HCT116 (cell line): ENCODE results near the gene DDX54. TPM values are rescaled to one million over a fixed set of nuclear protein-coding genes. Genes with fewer than 3 reads are reported as not detected.

ENCODE experiments used
- ATAC-seq: fragments of 200-7000 bp; cut with Tn5 transposase; 2 replicates; pipeline ENCODE4 v1.9.1; 2020; ENCODE audit warnings: mild to moderate bottlenecking, moderate library complexity
- Bru-seq: library from RNA; stranded (reverse); fragments of 400-500 nt; gene quantifications from one replicate; lab custom pipeline; 2021; lab: Mats Ljungman, UMichigan
- BruChase-seq, 2 experiments: library from RNA; stranded (reverse); fragments of 400-500 nt; gene quantifications; one replicate each; lab custom pipeline; 2021; lab: Mats Ljungman, UMichigan
- BruUV-seq: library from RNA; stranded (reverse); fragments of 400-500 nt; replicated peaks from 2 replicates; lab custom pipeline; 2021; lab: Mats Ljungman, UMichigan
- CTCF ChIA-PET: fragments of 300-600 bp; sonication (Branson Sonifier 250); formaldehyde crosslinking; loops from one replicate; lab custom pipeline; 2021; ENCODE audit warnings: antibody characterized with exemption; lab: Charles Lee
- POLR2A ChIA-PET: fragments of 300-600, 350-600 bp; sonication (Branson Sonifier 250); formaldehyde crosslinking; loops from one replicate; lab custom pipeline; 2021; ENCODE audit warnings: antibody characterized with exemption; lab: Charles Lee
- RAD21 ChIA-PET, 2 experiments: fragments of 300-600 bp; sonication (Branson Sonifier 250); formaldehyde crosslinking; loops; one replicate each; lab custom pipeline; 2023; ENCODE audit warnings: low total read pairs in 2 of 2; ENCODE audit not compliant: uncharacterized antibody in 2 of 2, unreplicated experiment in 2 of 2, low non-redundant PET in 1 of 2; lab: Charles Lee
- DNase-seq: peaks from one replicate; pipeline ENCODE4 v3.0.0-alpha.2; 2010; ENCODE audit warnings: low read depth, low spot score
- H2AFZ ChIP-seq: fragments of 200-600 bp; shearing (Covaris generic), sonication (generic); 2 replicates; pipeline ENCODE4 v1.6.1; 2017; ENCODE audit warnings: low read depth, mixed run types, mixed read lengths, antibody characterized with exemption, low read length; ENCODE audit not compliant: poor library complexity, severe bottlenecking
- H3K27ac ChIP-seq: 2 replicates; pipeline ENCODE4 v1.5.1; 2012; ENCODE audit warnings: low read depth, low read length
- H3K27me3 ChIP-seq: fragments of 200-600 bp; sonication (generic); 2 replicates; pipeline ENCODE4 v1.6.1; 2016; ENCODE audit warnings: mixed run types, low read length, mixed read lengths; ENCODE audit not compliant: insufficient read depth
- H3K36me3 ChIP-seq, 2 experiments: fragments of 200-500 bp in 1 of 2; fragments of 200-600 bp in 1 of 2; sonication (Bioruptor generic) in 1 of 2; sonication (generic) in 1 of 2; 2 replicates each; pipeline versions ENCODE4 v1.5.1 to v1.6.1; 2014 to 2016; ENCODE audit warnings: low read length in 2 of 2, inconsistent platforms in 1 of 2, mixed read lengths in 1 of 2, mixed run types in 1 of 2; ENCODE audit not compliant: insufficient read depth in 2 of 2, control insufficient read depth in 1 of 2
- H3K4me1 ChIP-seq, 2 experiments: fragments of 200-600 bp in 1 of 2; sonication (generic) in 1 of 2; 2 replicates each; pipeline versions ENCODE4 v1.5.1 to v1.6.1; 2012 to 2017; ENCODE audit warnings: low read length in 2 of 2, inconsistent platforms in 1 of 2, mild to moderate bottlenecking in 1 of 2, mixed read lengths in 1 of 2, mixed run types in 1 of 2, moderate library complexity in 1 of 2; ENCODE audit not compliant: insufficient read depth in 2 of 2, control insufficient read depth in 1 of 2
- H3K4me2 ChIP-seq: fragments of 200-600 bp; sonication (generic); 2 replicates; pipeline ENCODE4 v1.6.1; 2017; ENCODE audit warnings: mixed run types, low read length, mixed read lengths
- H3K4me3 ChIP-seq, 2 experiments: fragments of 200-600 bp in 1 of 2; sonication (generic) in 1 of 2; replicated peaks in 1 of 2; 2 replicates each; pipeline ENCODE4 v1.5.1; 2011 to 2016; ENCODE audit warnings: low read length in 2 of 2, control low read depth in 1 of 2, low read depth in 1 of 2, mild to moderate bottlenecking in 1 of 2, mixed read lengths in 1 of 2, mixed run types in 1 of 2
- H3K79me2 ChIP-seq: fragments of 200-600 bp; sonication (generic); 2 replicates; pipeline ENCODE4 v1.6.1; 2017; ENCODE audit warnings: mild to moderate bottlenecking, mixed run types, low read length, moderate library complexity, mixed read lengths; ENCODE audit not compliant: insufficient read depth
- H3K9ac ChIP-seq: fragments of 200-600 bp; sonication (generic); 2 replicates; pipeline ENCODE4 v1.6.1; 2016; ENCODE audit warnings: low read length, mixed read lengths
- H3K9me2 ChIP-seq: fragments of 200-600 bp; sonication (generic), shearing (Covaris generic); 2 replicates; pipeline ENCODE4 v1.6.1; 2017; ENCODE audit warnings: mixed run types, mild to moderate bottlenecking, moderate library complexity; ENCODE audit not compliant: insufficient read depth
- H3K9me3 ChIP-seq, 2 experiments: fragments of 200-500 bp in 1 of 2; fragments of 200-600 bp in 1 of 2; sonication (Bioruptor generic) in 1 of 2; sonication (generic) in 1 of 2; 2 replicates each; pipeline ENCODE4 v1.6.1; 2014 to 2017; ENCODE audit warnings: low read length in 2 of 2, mixed read lengths in 2 of 2, inconsistent platforms in 1 of 2, low read depth in 1 of 2, mild to moderate bottlenecking in 1 of 2, mixed run types in 1 of 2, moderate library complexity in 1 of 2; ENCODE audit not compliant: control insufficient read depth in 1 of 2, insufficient read depth in 1 of 2
- H4K20me1 ChIP-seq: fragments of 200-600 bp; sonication (generic), shearing (Covaris generic); 2 replicates; pipeline ENCODE4 v1.6.1; 2017; ENCODE audit warnings: mixed run types, mild to moderate bottlenecking, moderate library complexity; ENCODE audit not compliant: insufficient read depth
- CBX3 ChIP-seq: IDR thresholded peaks from 2 replicates; pipeline ENCODE4 v1.6.1; 2012; ENCODE audit warnings: low read depth
- EGR1 ChIP-seq: IDR thresholded peaks from 2 replicates; pipeline ENCODE4 v1.6.1; 2012; ENCODE audit warnings: low read depth
- ELF1 ChIP-seq: IDR thresholded peaks from 2 replicates; pipeline ENCODE4 v1.6.1; 2012; ENCODE audit warnings: low read depth, borderline replicate concordance
- EZH2 ChIP-seq: fragments of 200-600 bp; sonication (generic); IDR thresholded peaks from 2 replicates; pipeline ENCODE4 v1.6.1; 2017; ENCODE audit warnings: antibody characterized with exemption, mixed run types
- FOSL1 ChIP-seq: IDR thresholded peaks from 2 replicates; pipeline ENCODE4 v1.6.1; 2012; ENCODE audit warnings: low read depth
- JUND ChIP-seq: IDR thresholded peaks from 2 replicates; pipeline ENCODE4 v1.6.1; 2012
- MAX ChIP-seq: IDR thresholded peaks from 2 replicates; pipeline ENCODE4 v1.6.1; 2012
- POLR2A ChIP-seq: IDR thresholded peaks from 2 replicates; pipeline ENCODE4 v1.7.0; 2011; ENCODE audit warnings: borderline replicate concordance; ENCODE audit not compliant: insufficient read depth, insufficient read length; ENCODE audit errors: extremely low read depth
- RAD21 ChIP-seq: IDR thresholded peaks from 2 replicates; pipeline ENCODE4 v1.6.1; 2012; ENCODE audit warnings: low read depth, mild to moderate bottlenecking
- SIN3A ChIP-seq: IDR thresholded peaks from 2 replicates; pipeline ENCODE4 v1.6.1; 2012; ENCODE audit warnings: low read depth
- SP1 ChIP-seq: IDR thresholded peaks from 2 replicates; pipeline ENCODE4 v1.6.1; 2012; ENCODE audit warnings: low read depth
- SRF ChIP-seq: IDR thresholded peaks from 2 replicates; pipeline ENCODE4 v1.6.1; 2012; ENCODE audit warnings: low read depth
- TCF7L2 ChIP-seq: IDR thresholded peaks from 2 replicates; pipeline ENCODE4 v1.7.0; 2011; ENCODE audit warnings: borderline replicate concordance, inconsistent platforms; ENCODE audit not compliant: insufficient read depth, insufficient read length; ENCODE audit errors: extremely low read depth
- YY1 ChIP-seq: IDR thresholded peaks from 2 replicates; pipeline ENCODE4 v1.6.1; 2011; ENCODE audit warnings: low read length, low read depth, moderate library complexity, mild to moderate bottlenecking; ENCODE audit not compliant: insufficient replicate concordance; ENCODE audit errors: extremely low read depth
- ZFX ChIP-seq: fragments of 450-650 bp; IDR thresholded peaks from 2 replicates; pipeline ENCODE4 v1.6.1; 2017
- ZNF274 ChIP-seq: fragments of 200-500 bp; sonication (Bioruptor generic); IDR thresholded peaks from 2 replicates; pipeline ENCODE4 v1.6.1; 2014; ENCODE audit warnings: mild to moderate bottlenecking, low read depth, low read length, inconsistent platforms
- intact Hi-C: fragments of 100-400 bp; cut with micrococcal nuclease; formaldehyde crosslinking; loops from 2 replicates; pipeline ENCODE4 v1.10.0; 2022
- long read RNA-seq: library from polyadenylated mRNA; unstranded; transcript quantifications from one replicate; pipeline ENCODE4 v2.0.0, GENCODE V29; 2021; ENCODE audit not compliant: unreplicated experiment
- polyA plus RNA-seq: library from polyadenylated mRNA; unstranded; fragments of >200 nt; gene quantifications from 2 replicates; pipeline ENCODE4 v1.2.1, GENCODE V29; 2012; ENCODE audit warnings: missing spikeins
- total RNA-seq: library from RNA; stranded (reverse); gene quantifications from one replicate; pipeline ENCODE4 v1.2.1, GENCODE V29; 2021; ENCODE audit not compliant: unreplicated experiment
- TF ChIP-seq, protein P1 (sequence below): IDR thresholded peaks from 2 replicates; pipeline ENCODE4 v1.6.1; 2012
- TF ChIP-seq, protein P2 (sequence below): IDR thresholded peaks from 2 replicates; pipeline ENCODE4 v1.6.1; 2012; ENCODE audit warnings: low read depth

DDX54 gene, protein sequence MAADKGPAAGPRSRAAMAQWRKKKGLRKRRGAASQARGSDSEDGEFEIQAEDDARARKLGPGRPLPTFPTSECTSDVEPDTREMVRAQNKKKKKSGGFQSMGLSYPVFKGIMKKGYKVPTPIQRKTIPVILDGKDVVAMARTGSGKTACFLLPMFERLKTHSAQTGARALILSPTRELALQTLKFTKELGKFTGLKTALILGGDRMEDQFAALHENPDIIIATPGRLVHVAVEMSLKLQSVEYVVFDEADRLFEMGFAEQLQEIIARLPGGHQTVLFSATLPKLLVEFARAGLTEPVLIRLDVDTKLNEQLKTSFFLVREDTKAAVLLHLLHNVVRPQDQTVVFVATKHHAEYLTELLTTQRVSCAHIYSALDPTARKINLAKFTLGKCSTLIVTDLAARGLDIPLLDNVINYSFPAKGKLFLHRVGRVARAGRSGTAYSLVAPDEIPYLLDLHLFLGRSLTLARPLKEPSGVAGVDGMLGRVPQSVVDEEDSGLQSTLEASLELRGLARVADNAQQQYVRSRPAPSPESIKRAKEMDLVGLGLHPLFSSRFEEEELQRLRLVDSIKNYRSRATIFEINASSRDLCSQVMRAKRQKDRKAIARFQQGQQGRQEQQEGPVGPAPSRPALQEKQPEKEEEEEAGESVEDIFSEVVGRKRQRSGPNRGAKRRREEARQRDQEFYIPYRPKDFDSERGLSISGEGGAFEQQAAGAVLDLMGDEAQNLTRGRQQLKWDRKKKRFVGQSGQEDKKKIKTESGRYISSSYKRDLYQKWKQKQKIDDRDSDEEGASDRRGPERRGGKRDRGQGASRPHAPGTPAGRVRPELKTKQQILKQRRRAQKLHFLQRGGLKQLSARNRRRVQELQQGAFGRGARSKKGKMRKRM
- 110 TPM for total RNA-seq
- polyA plus RNA-seq = 69.3 and 81.2 TPM in 2 replicates
- Bru-seq, nascent RNA = percentile 77 among the genes with signal in this experiment
- BruChase-seq, experiment 1, labeled RNA remaining after a 6-hour chase = percentile 85 among the genes with signal in this experiment
- BruChase-seq, experiment 2, labeled RNA remaining after a 2-hour chase = percentile 78 among the genes with signal in this experiment
- long read RNA-seq, full-length matches to known transcripts = 127 of 268 reads
- long read RNA-seq, partial matches to known transcripts = 111 of 268 reads
- long read RNA-seq, other reads (novel, unspliced or antisense) = 30 of 268 reads

DNA sequence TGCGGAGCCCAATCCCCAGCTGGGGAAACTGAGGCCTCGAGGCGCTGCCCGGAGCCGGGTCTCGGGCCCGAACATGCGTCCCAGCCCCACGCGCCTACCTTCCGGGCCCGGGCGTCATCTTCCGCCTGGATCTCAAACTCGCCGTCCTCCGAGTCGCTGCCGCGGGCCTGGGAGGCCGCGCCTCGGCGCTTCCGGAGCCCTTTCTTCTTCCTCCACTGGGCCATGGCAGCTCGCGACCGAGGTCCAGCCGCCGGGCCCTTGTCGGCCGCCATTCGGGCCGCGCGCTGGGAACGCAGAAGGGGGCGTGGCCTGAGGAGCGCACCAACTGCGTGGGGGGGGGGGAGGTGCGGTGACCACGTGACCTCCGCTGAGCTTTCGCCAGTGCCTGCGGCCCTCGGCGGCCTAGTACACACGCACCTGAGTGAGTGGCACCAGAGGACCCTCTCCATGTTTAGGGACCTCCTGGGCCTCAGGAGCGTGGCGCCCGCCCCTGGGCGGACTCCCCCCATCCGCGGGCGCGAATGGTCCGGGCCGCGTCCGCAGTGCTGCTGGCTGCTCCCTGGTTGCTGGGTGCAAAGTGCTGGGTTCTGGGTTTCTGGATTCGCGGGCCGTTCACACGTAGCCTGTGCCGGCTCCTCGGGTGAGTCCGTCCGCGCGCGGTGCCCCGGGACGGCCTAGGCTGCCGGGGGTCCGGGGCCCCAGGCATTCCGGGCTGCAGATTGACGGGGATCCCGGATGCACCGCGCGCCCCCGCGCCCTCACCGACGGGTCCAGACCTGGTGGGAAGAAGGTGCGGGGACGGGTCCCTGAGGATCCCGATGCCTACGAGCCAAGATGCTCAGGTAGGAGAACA lies at the start of gene DDX54, which contains the start of gene RITA1:
Gene DDX54 (minus strand): TSS at position 299 of the 853 bp plus-strand sequence. CDS start 27 bp downstream, at position 272.
Gene RITA1 (plus strand): TSS at position 542 of the 853 bp plus-strand sequence. CDS start 1,026 bp downstream, outside the sequence.
- Histone ChIP-seq H4K20me1 (no peaks in the 10 kb centered on the region; the same call in 1 of the 2 replicates), H3K9me2 (no peaks in the 10 kb centered on the region), H3K79me2 (peaks cover 75% of the 10 kb centered on the region), H3K9ac (peak within 1 kb of the TSS; percentile 100), H3K4me3 (peak within 1 kb of the TSS; percentile 87 to 89), H3K4me2 (peak within 1 kb of the TSS; percentile 83), H3K27ac (peak within 1 kb of the TSS; percentile 95), H3K36me3 (peaks cover 4 to 24% of the 10 kb centered on the region in 2 experiments; a peak in 3 of 4 replicates), H3K4me1 (peaks cover 10 to 43% of the 10 kb centered on the region in 2 experiments; a peak in 3 of 4 replicates), H3K27me3 (no peaks in the 10 kb centered on the region), H2AFZ (no peak within 1 kb of the TSS), H3K9me3 (no peaks in the 10 kb centered on the region)
- intact Hi-C loops = loop anchor here (2.0 kb wide), 1 partner anchor 49 kb away; no protein-coding TSS in a partner anchor
- BruUV-seq = no TSS peak
- ChIA-PET POLR2A (interaction anchor here (1.3 to 2.5 kb wide), 3 partner anchors 9 to 36 kb away, joined by 3 to 15 read pairs (median 5); partner anchors contain the start of gene TPCN1), CTCF (interaction anchor here (1.2 to 3.7 kb wide), 3 partner anchors 10 to 240 kb away, joined by 3 to 16 read pairs (median 4); no protein-coding TSS in a partner anchor), RAD21 (no interaction called here)
- DNase-seq (peak; percentile 78), ATAC-seq (peak; percentile 73)
- TF ChIP-seq POLR2A (peak; percentile 57), JUND (peak; percentile 73; the same call in 1 of the 2 replicates), YY1 (peak; percentile 94), EZH2 (no peak), SRF (no peak; the same call in 1 of the 2 replicates), MAX (peak; percentile 95), FOSL1 (no peak), ZFX (peak; percentile 98), TCF7L2 (peak; percentile 71), SP1 (peak; percentile 84), ZNF274 (no peak), EGR1 (peak; percentile 60), SIN3A (peak; percentile 85), ELF1 (no peak; the same call in 1 of the 2 replicates), CBX3 (peak; percentile 48; the same call in 1 of the 2 replicates), RAD21 (no peak)
- TF ChIP-seq, protein P1, sequence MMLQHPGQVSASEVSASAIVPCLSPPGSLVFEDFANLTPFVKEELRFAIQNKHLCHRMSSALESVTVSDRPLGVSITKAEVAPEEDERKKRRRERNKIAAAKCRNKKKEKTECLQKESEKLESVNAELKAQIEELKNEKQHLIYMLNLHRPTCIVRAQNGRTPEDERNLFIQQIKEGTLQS = no peak
- TF ChIP-seq, protein P2, sequence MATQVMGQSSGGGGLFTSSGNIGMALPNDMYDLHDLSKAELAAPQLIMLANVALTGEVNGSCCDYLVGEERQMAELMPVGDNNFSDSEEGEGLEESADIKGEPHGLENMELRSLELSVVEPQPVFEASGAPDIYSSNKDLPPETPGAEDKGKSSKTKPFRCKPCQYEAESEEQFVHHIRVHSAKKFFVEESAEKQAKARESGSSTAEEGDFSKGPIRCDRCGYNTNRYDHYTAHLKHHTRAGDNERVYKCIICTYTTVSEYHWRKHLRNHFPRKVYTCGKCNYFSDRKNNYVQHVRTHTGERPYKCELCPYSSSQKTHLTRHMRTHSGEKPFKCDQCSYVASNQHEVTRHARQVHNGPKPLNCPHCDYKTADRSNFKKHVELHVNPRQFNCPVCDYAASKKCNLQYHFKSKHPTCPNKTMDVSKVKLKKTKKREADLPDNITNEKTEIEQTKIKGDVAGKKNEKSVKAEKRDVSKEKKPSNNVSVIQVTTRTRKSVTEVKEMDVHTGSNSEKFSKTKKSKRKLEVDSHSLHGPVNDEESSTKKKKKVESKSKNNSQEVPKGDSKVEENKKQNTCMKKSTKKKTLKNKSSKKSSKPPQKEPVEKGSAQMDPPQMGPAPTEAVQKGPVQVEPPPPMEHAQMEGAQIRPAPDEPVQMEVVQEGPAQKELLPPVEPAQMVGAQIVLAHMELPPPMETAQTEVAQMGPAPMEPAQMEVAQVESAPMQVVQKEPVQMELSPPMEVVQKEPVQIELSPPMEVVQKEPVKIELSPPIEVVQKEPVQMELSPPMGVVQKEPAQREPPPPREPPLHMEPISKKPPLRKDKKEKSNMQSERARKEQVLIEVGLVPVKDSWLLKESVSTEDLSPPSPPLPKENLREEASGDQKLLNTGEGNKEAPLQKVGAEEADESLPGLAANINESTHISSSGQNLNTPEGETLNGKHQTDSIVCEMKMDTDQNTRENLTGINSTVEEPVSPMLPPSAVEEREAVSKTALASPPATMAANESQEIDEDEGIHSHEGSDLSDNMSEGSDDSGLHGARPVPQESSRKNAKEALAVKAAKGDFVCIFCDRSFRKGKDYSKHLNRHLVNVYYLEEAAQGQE = no peak
